ENCODE measurements around the gene RPS6KB1. TPM values are rescaled to one million over a fixed set of nuclear protein-coding genes. Genes with fewer than 3 reads are reported as not detected.

RPS6KB1 gene

Small RNA genes within 50 kb of the gene (small RNA-seq; reads per million reads assigned to genes)
- gene RNU6-450P, result not detected
- not detected for gene RPS29P21
